Measurements from ENCODE around the gene CDH3. TPM values are rescaled to one million over a fixed set of nuclear protein-coding genes. Genes with fewer than 3 reads are reported as not detected.

The CDH3 gene
- total and polyA plus RNA-seq, 2 of the 13 experiments (the other 11 are each of a cell fraction or from before 2014, with no cell fraction given) = 0.11 TPM; not detected in 1

GRCh38 chr16:68737730-68738629, 92.9 kb downstream of the CDH3 start (continued):
- TF ChIP-seq MAFF (IDR thresholded peaks at IDR 0.05; ENCODE audit: low read depth, low read length) (no peak), ZNF614 (CRISPR knock-in tag; IDR thresholded peaks at IDR 0.05; ENCODE audit: borderline replicate concordance) (no peak), ZNF674 (CRISPR knock-in tag; IDR thresholded peaks at IDR 0.05; ENCODE audit: low read depth) (no peak), AFF4 (CRISPR knock-in tag; IDR thresholded peaks at IDR 0.05) (no peak), GABPA (IDR thresholded peaks at IDR 0.05; ENCODE audit: low read depth, low read length) (no peak), GABPA (CRISPR knock-in tag; IDR thresholded peaks at IDR 0.05; ENCODE audit: low read depth) (no peak), ZNF30 (CRISPR knock-in tag; IDR thresholded peaks at IDR 0.05) (no peak), NFE2L1 (CRISPR knock-in tag; IDR thresholded peaks at IDR 0.05; ENCODE audit: borderline replicate concordance) (no peak), SP4 (CRISPR knock-in tag; IDR thresholded peaks at IDR 0.05) (no peak), ZNF780A (CRISPR knock-in tag; IDR thresholded peaks at IDR 0.05) (no peak), ATF1 (CRISPR knock-in tag; IDR thresholded peaks at IDR 0.05) (no peak), POLR2A (IDR thresholded peaks at IDR 0.05; ENCODE audit: insufficient read depth in 1 of 2, low read depth in 2 of 2, low read length in 2 of 2) (no peak), ZNF569 (CRISPR knock-in tag; IDR thresholded peaks at IDR 0.05; ENCODE audit: borderline replicate concordance) (no peak), ZNF281 (CRISPR knock-in tag; IDR thresholded peaks at IDR 0.05; ENCODE audit: borderline replicate concordance) (peak; percentile 9; the same call in 1 of the 2 replicates), HIVEP1 (CRISPR knock-in tag; IDR thresholded peaks at IDR 0.05) (0 out of 2 replicates have a peak, but pooled peaks have one; percentile 59), SATB2 (CRISPR knock-in tag; IDR thresholded peaks at IDR 0.05) (no peak), ZSCAN12 (CRISPR knock-in tag; IDR thresholded peaks at IDR 0.05) (no peak)
- TF ChIP-seq, protein P1, sequence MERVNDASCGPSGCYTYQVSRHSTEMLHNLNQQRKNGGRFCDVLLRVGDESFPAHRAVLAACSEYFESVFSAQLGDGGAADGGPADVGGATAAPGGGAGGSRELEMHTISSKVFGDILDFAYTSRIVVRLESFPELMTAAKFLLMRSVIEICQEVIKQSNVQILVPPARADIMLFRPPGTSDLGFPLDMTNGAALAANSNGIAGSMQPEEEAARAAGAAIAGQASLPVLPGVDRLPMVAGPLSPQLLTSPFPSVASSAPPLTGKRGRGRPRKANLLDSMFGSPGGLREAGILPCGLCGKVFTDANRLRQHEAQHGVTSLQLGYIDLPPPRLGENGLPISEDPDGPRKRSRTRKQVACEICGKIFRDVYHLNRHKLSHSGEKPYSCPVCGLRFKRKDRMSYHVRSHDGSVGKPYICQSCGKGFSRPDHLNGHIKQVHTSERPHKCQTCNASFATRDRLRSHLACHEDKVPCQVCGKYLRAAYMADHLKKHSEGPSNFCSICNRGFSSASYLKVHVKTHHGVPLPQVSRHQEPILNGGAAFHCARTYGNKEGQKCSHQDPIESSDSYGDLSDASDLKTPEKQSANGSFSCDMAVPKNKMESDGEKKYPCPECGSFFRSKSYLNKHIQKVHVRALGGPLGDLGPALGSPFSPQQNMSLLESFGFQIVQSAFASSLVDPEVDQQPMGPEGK (CRISPR knock-in tag; IDR thresholded peaks at IDR 0.05) = no peak
- TF ChIP-seq, protein P2, sequence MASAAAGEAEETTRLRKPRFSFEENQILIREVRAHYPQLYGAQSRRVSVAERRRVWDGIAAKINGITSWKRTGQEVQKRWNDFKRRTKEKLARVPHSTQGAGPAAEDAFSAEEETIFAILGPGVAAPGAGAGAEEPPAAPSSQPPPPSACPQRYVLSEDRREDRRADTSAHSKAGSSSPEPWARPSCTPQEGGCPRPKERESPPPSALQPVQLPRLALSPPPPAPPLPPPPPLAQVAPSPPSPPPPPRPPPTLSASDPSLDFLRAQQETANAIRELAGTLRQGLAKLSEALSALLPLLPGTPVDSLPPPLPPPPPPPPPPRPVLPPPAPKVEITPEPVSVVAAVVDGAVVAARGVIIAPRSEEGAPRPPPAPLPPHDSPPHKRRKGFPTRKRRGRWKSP (CRISPR knock-in tag; IDR thresholded peaks at IDR 0.05) = no peak
